ENCODE results near the gene PPP2R5C. TPM values are rescaled to one million over a fixed set of nuclear protein-coding genes. Genes with fewer than 3 reads are reported as not detected.

Gene PPP2R5C
- total RNA-seq, 1 experiment from 2014 or later, result 93.0 TPM

- no peaks in the 10 kb centered on the region for H3K79me2 ChIP-seq (ENCODE audit: insufficient read depth, low read length)
- no peak overlapping the region for H3K18ac ChIP-seq (ENCODE audit: insufficient read length, low read depth, low read length)
- H2BK5ac ChIP-seq (ENCODE audit: insufficient read length, low read length), result no peak overlapping the region
- H3T11ph ChIP-seq (ENCODE audit: low read length), result no peak overlapping the region
- no peak overlapping the region for H2BK15ac ChIP-seq (ENCODE audit: low read depth, low read length)
- Mint-ChIP-seq H3K27me3 (ENCODE audit: low read depth) (no peaks in the 10 kb centered on the region), H3K4me1 (peaks cover 0 to 2% of the 10 kb centered on the region in 2 experiments; a peak in 1 of 4 replicates), H3K9me3 (no peaks in the 10 kb centered on the region), H3K36me3 (ENCODE audit: insufficient read depth in 1 of 3, low read depth in 3 of 3) (no peaks in the 10 kb centered on the region; a peak in 1 of 7 replicates), H3K27ac (no peak overlapping the region), H3K4me3 (no peak overlapping the region)
- no peak overlapping the region for H4K8ac ChIP-seq (replicated peaks; ENCODE audit: insufficient read length, low read depth, low read length)
- H3K9me3 ChIP-seq (ENCODE audit: control insufficient read depth, low read depth, low read length), result no peaks in the 10 kb centered on the region
- no peak overlapping the region for H2BK20ac ChIP-seq (ENCODE audit: low read depth, low read length, poor library complexity, severe bottlenecking)
- no peaks in the 10 kb centered on the region for H3K27me3 ChIP-seq (ENCODE audit: insufficient read depth, low read length)
- peaks cover 2% of the 10 kb centered on the region for H3K79me1 ChIP-seq (ENCODE audit: insufficient read depth, low read depth, low read length, poor library complexity, severe bottlenecking)
- no peak overlapping the region for H3K4me2 ChIP-seq (ENCODE audit: insufficient read depth, insufficient read length, low read length)
- no peaks in the 10 kb centered on the region; the same call in 1 of the 2 replicates for H3K4me1 ChIP-seq (ENCODE audit: insufficient read depth, low read length)
- H2BK120ac ChIP-seq (ENCODE audit: low read depth, low read length, poor library complexity, severe bottlenecking), result no peak overlapping the region
- H3K23me2 ChIP-seq (ENCODE audit: insufficient read length, low read depth, low read length, poor library complexity, severe bottlenecking), result no peaks in the 10 kb centered on the region
- H3K23ac ChIP-seq (ENCODE audit: insufficient read length, low read depth, low read length), result no peak overlapping the region
- no peak for DNase-seq
- no peak overlapping the region for H3K9ac ChIP-seq (ENCODE audit: extremely low read depth, insufficient read length, low read length)
- H2AK5ac ChIP-seq (ENCODE audit: insufficient read length, low read length), result no peak overlapping the region
- H4K5ac ChIP-seq (ENCODE audit: insufficient read length, low read depth, low read length), result no peak overlapping the region
- H3K56ac ChIP-seq (ENCODE audit: insufficient read length, low read depth, low read length), result no peak overlapping the region
- no peak overlapping the region for H3K27ac ChIP-seq (ENCODE audit: insufficient read length, low read depth, low read length)
- H2BK12ac ChIP-seq (ENCODE audit: insufficient read length, low read depth, low read length), result no peak overlapping the region
- no peak overlapping the region for H3K4ac ChIP-seq (ENCODE audit: low read depth, low read length)
- WGBS (ENCODE audit: extremely low coverage, insufficient read length, low lambda C conversion rate), result no CpG with 5 or more reads among the region's 8 CpGs
- H4K91ac ChIP-seq (ENCODE audit: insufficient read length, low read depth, low read length), result no peak overlapping the region
- no peak overlapping the region for H2AFZ ChIP-seq (ENCODE audit: low read length)
- no peaks in the 10 kb centered on the region for H4K20me1 ChIP-seq (ENCODE audit: control insufficient read depth, insufficient read depth, insufficient read length)
- no peak for TF ChIP-seq CTCF (conservative IDR thresholded peaks at IDR 0.05)
- no peak overlapping the region for H3K14ac ChIP-seq (ENCODE audit: insufficient read depth, low read length)
These were observed 114.4 kb downstream of the PPP2R5C start for GRCh38 chr14:101875727-101876554.
